HG02588 (cell line): ENCODE measurements around the gene TMEM107.
"Not testable (repeated sequence)": the region's sequence is repeated elsewhere in the genome, so short reads cannot be mapped to it uniquely, and the experiment has no call there.

ENCODE experiments used
- ATAC-seq: cut with Tn5 transposase; IDR thresholded peaks from one replicate; pipeline ENCODE4 v1.9.1; 2021; ENCODE audit warnings: mild to moderate bottlenecking, moderate library complexity; ENCODE audit not compliant: unreplicated experiment

The TMEM107 gene

DNA sequence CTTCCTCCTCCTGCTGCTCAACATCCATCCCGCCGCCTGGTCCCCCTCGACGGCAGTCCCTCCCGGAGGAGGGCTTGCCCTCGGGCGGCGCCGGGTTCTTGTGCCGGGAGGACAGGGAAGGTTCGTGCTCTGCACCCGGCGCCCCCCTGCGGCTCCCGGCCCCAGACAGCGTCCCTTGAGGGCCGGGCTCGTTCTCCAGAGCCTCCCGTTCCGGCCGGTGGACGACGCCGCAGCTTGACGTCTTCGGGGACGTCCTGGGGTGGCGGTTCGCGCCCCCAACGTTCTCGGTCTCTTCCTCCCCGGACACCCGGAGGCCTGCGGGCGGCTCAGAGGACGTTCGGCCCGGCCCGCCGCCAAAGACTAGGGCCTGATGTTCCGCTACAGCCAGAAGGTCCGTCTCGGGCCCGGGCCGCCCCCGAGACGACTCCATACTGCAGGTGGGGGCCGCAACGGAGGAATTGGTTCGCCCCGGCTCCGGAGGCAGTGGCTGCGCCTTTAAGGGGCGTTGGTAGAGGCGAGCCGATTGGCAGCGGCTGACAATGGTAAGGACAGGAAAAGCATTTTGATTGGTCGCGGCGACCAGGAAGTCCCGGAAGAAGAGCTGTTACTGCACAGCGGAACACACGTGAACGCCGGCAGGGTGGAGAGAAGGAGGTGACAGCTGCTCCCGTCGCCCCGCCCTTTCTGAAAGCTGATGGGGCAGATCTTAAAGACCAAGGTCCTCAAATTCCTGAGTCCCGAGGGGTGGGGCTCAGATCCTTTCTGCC is 13.7 kb upstream of the TMEM107 start, which contains the start of gene BORCS6:
TSS of gene BORCS6 (minus strand) at position 470 of the 767 bp plus-strand sequence. CDS start at position 430, 40 bp downstream.
- peak; percentile 42 for ATAC-seq

DNA sequence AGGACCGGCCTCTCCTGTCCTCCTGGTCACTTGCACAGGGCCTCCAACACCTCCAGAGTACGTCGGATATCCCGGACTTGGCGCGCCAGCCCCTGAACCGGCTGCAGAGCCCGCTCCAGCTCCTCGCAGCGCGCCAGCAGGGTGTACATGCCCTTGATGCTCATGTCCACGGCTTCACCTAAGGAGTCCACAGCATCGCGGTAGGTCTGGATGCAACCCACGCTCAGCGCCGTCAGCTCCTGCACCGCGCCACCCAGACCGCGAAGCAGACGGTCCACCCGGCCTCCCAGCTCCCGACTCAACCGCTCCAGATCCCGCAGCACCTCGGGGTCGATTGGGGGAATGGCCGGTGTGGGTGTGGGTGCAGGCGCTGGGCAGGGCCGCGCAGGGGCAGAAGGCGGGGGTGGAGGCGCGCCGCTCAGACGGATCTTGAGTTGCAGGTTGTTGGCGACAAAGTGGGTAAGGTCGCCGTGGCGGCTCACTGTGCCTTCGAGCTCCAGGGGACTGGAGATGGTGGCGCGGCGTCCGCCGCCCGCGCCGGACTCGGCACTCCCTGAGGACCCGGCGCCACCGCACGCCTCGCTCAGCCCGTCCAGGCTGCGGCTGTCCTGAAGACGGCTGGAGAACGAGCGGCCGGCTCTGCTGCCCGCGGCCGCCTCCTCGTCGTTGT is 13.0 kb upstream of the TMEM107 start:
- no peak for ATAC-seq

DNA sequence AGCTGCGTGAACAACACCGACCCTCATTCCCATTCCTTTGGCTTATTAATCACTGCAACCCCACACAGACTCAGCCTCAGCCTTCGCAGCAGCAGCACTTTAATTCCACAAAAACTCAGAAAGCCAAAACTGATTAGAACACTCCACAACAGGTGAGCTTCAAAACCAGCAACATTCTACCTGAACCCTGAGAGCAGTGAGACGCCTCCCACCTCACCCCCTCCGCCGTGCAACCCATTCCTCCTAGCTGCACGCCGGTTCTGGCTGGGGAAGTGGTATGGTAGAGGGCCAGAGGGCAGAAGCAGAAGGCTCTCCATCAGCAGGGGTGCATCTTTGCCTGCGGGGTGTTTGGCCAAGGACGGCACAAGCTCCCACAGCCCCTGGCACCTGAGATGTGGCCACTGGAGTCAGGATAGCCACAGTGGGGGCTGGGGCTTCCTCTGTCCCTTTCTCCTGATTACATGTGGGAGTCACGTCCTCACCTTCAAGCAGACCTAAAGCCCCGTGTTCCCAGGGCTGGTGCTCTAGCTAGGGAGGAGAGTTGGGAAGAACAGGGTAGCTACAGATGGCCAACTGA is 12.2 kb upstream of the TMEM107 start:
- no peak for ATAC-seq

DNA sequence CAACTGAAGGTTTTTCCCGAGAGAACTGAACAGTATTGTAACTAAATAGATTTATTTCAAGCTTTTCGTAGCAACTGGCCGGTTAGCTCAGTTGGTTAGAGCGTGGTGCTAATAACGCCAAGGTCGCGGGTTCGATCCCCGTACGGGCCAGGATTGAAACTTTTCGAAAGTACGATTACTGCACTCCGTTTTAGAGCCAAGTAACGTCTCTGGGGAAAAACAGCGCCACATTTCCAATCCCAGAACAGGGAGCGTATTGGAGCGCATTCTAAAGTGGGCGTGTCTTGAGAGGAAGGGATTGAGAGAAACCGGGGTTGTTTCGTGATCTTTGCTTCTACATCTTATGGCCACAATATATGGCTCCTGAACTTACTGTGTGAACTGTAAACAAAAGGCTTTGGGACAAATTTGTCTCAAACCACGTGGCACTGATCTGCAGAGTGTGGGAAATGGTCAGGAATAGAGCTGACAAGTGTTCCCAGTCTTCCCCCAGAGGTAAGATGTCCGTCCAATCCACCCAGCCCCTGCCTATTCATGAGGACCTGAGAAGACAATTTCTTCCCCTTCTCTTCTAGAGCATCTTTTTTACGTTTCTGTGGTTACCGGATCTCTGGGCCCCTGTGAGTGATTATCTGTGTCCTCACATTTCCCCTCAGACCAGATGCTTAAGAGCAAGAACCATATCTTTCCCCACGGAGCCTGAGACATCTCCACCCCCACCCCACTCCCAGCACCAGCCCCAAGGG is 11.5 kb upstream of the TMEM107 start:
- ATAC-seq, result peak; percentile 18

DNA sequence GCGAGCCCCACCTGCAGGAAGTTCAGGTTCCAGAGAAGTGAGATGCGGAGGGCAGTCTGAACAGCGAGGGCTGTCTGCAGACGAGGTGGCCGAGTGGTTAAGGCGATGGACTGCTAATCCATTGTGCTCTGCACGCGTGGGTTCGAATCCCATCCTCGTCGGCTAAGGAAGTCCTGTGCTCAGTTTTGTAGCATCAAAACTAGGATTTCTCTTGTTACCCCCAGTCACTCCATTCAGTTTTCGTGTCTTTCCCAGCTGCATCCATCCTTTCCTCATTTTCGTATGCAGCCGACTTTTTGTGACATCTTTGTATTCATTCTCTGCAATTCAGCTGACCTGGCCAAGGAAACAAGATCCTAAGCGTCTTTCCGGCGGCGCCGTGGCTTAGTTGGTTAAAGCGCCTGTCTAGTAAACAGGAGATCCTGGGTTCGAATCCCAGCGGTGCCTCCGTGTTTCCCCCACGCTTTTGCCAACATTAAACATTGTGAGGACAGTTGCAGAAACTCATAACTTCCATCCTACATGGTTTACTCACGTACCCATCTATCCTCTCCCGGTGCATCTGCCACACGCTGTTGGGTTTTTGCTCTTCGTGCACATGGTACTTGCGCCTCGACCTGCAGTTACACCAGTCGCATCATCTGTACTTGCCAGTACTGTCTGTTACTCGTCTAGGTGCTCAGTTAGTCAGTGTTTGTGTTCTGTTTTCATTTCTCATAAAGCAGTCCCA is 10.8 kb upstream of the TMEM107 start:
- peak; percentile 19 for ATAC-seq

DNA sequence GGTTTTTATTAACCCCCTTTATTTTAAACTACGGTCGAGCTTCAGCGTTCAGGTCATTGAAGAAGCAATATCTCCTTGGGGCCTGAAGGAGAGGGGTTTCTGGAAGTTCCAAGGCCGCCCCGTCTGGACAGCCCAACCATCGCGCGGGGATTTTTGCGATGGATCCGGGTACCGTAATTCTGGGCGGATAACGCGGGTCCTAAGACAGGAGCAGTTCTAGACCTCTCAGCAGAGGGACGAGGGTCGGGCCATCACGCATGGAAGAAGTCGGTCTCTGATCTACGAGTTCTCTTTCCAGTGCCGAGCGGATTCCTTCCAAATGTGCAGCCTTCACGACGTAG is 10.2 kb upstream of the TMEM107 start:
- ATAC-seq, result peak; percentile 6

DNA sequence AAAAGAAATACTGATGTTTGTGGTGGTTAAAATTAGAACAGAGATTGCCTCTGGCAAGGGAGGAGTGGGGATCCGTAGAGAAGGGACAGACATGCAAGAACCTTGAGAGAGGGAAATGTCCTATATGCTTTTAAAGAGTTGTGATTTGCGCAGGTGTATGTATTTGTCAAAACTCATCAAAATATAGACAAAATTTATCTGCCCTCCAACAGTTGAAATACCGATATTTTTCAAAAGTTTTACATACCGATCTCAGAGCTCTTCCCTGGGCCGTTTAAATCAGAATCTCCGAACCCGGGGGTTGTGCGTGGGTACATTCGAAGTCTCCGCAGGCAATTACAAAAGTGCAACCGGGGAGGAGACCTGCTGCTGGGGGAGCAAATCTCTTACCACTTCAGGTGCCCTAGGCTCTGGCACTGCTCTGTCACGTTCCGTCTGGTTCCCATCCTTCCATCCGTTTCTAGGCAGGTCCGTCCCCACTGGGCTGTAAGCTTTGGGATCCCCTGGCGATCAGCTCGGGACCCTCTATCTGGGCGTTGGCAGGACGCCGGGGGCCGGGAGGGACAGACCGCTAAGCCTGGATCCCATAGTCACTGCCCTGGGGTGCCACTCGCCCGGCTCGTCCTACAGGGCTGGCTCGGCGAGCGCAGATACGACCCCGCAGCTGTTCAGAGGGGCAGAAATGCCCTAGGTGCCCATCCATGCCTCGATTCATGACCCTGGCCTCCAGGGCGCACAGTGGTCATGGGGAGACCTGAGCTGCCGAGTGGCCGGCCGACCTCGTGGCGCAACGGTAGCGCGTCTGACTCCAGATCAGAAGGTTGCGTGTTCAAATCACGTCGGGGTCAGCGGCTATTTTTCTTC is 9.6 kb upstream of the TMEM107 start:
- peak; percentile 15 for ATAC-seq

DNA sequence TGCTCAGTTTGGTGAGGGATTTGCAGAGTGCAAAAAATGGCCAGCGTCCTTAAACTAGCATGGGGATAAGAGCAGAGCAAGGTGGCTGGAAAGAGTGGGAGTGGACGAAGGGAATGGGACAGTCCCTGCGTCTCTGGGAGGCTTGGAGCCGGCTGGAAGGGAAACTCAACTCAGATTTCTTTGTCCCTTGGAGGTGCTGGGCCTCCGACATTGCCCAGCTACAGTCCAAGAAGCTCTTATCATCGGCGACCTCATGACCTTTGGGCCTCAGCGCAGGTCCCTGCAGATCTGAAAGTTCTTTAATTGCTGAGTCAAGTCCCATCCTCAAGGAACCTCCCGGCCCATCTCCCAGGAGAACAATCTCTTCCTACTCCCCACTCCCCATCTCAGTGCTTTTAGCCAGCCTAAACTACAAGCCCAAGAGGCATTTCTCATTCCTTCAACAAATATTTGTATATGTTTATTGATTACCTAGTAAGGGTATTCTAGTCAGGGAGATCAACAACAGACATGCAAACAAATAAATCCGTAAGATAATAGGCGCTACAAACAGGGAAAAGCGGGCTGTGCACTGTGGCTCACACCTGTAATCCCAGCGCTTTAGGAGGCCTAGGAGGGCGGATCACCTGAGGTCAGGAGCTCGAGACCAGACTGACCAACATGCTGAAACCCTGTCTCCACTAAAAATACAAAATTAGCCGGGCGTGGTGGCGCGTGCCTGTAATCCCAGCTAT is 985 bp upstream of the TMEM107 start:
- no peak for ATAC-seq

DNA sequence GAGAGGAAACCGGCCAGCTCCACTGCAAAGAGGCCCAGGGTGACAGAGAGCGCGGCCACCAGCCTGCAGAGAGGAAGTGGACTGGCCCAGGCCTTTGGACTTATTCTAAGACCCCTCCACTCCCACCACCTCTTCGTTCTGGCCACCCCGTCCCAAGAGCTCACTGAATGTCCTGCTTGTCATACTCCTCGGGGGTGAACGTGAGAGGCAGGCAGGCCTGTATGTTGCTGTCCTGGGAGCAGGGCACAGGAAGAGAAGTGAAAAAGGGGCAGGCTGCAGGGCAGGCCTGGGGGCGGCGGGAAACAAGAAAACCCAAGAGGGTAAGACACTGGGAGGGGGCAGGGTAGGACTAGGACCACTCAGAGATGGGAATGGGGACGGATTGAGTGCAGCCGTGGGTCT is 384 bp downstream of the TMEM107 start:
- ATAC-seq, result peak; percentile 2

DNA sequence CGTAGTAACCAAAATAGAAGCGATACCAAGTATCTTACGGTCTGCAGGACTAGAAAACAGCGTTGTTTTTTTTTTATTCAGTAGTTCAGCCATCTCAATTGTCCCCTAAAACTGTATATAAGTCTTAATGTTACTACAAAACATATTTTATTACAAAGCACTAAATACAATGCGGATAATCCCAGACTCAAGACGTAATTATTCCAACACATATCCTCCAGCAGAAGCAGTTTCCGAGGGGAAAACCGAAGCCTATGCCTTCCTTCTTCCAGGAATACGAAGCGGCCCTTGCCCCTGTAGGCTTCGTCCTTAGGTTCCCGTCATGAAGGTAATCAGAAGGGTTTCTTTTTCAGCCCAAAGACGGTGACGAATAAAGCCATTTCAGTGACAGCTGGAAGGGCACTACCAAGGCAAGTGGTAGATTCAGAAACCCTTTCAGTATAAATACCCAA is 2.3 kb downstream of the TMEM107 start:
- ATAC-seq, result no peak

DNA sequence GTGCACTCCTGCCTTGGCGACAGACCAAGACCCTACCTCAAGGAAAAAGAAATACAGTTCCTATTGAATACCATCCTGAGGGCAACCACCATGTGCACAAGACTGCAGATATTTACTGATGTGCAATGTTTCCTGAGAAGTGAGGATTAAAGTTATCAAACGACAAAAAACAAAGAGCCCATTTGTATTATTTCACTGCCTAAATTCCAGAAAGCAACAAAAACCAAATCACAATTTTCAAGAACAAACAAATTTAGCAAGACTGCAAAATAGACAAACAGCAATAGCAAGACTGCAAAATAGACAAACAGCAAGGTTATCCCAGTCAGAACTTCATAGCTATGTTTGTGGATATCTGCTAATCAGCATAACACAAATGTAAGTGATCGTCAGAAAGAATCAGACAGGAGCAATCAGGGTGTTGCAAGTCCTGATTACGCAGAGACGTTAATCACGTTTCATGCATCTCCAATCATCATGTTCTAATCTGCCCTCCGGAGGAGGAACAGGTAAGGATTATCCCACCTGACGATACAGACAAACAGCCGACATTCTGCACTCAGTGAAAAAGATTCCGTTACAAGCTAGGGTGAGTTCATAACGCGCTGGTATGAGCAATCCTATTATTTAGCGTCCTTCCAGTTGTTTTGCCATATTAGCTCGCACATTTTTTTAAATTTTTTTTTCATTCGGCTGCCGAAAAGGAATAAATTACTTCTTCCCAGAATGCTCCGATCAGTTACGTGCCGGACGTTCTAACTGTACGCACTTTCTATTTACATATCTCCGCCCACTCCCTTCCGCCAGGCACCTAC is 2.9 kb downstream of the TMEM107 start:
- peak; percentile 62 for ATAC-seq

DNA sequence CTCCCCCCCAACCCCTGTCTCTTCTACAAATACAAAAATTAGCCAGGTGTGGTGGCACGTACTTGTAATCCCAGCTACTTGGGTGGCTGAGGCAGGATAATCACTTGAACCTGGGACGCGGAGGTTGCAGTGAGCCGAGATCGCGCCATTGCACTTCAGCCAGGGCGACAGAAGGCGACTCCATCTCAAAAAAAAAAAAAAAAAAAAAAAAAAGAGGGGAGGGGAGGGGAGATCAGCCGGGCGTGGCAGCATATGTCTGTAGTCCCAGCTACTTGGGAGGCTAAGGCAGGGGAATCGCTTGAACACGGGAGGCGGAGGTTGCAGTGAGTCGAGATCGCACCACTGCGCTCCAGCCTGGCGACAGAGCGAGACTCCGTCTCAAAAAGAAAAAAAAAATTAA is 6.0 kb downstream of the TMEM107 start:
- ATAC-seq, result not testable (repeated sequence)

DNA sequence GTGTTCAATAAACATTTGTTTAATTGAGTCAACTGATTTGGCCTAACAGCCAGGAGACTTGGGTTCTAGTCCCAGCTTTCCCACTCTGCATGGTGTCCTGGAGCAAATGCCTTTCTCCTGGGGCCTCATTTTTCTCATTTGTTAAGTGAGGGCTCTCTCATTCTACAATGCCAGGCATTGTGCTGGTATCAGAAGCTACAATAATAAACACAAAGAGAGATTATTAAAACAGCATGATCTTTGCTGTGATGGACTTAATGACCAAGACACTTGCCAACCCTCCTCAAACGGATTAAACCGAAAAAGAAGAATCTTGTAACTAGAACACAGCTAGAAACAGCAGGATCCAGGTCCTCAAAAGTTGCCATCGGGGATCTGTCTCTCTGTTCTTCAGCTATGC is 8.7 kb downstream of the TMEM107 start:
- ATAC-seq, result no peak

DNA sequence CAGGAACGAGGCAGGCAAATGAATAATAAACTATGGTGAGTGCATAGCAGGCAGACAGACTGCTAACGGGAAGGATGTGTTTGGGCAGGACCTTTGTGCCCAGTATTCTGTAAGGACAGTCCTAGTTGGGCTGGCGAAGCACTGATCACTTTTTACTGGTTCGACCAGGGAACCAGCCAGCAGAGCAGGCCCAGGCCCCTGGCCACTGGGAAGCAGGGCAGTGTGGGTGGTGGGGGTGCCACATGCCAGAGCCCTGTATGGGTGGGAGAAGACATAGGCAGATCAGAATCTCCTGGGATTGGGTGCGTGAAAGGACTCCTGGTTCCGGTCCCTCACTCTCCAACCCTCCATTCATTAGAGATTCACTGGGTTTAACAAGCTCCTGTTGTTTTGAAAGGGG is 9.4 kb downstream of the TMEM107 start:
- ATAC-seq, result no peak

DNA sequence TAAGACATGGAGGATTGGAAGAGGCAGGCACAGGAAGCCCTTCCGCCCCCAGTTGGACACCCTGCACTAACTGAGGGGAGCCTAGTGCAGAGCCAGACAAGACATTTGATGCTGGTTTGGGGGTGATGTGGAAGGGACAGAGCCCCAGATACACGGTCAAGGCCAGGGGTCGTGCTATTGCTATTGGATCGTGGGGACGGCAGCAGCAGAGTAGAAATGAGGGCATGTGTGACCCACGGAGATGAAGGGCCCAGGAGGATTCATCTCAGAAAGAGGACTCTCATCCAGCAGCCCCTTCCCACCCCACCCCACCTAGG is 11.4 kb downstream of the TMEM107 start:
- ATAC-seq, result no peak

DNA sequence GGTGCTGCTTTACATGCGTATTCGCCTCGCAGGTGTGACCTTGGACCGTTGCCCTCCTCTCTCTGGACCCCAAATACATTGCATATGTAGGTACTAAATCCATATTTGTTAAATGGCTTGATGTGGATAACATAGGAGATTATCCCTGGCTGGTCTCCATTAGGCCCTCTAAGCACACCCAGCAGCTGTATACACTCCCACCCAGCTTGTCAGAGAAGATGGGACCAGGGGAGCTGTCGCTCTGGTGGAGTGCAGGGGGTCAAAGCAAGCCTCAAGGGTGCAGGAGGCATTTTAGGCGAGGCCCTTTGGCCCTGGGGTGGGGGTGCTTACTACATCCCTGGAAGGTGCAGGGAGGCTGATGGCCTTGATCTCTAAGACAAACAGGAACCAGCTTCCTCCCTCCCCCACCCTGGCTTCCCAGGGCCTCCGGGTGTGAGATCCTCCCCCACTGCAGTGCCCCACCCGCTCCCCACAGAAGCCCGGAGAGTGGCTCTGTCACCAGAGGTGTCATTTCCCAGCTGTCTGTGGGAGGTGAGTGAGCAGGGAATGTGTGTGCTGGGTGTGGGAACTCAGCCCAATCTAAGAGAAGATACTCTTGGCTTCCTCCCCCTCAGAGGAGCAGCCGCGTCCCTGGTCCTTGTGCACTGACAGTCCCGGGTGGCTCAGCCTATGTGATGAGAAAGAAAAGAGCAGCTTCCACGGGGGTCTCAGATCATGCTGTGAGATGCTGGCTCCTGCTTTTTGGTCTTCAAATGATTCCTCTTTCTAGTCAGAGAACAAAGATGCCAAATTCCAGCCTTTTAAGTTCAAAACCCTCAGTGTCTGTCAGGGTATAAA is 12.0 kb downstream of the TMEM107 start:
- no peak for ATAC-seq
